SU-DHL-6 (cell line): ENCODE results near the gene FBXL16.

Source experiments
- H2AFZ ChIP-seq: fragments of 200-600 bp; sonication (generic); 2 replicates; pipeline ENCODE4 v1.6.1; 2014; ENCODE audit warnings: low read depth, mild to moderate bottlenecking, moderate library complexity, mixed read lengths, antibody characterized with exemption, low read length; ENCODE audit not compliant: severe bottlenecking
- H3F3A ChIP-seq: fragments of 200-600 bp; shearing (Covaris generic); 2 replicates; pipeline ENCODE4 v1.6.0; 2016; ENCODE audit warnings: antibody characterized with exemption, mild to moderate bottlenecking; ENCODE audit not compliant: insufficient read depth
- H3K27ac ChIP-seq: fragments of 200-600 bp; sonication (generic); 2 replicates; pipeline ENCODE4 v1.5.1; 2016; ENCODE audit warnings: low read depth, mild to moderate bottlenecking, low read length, moderate library complexity, mixed read lengths
- H3K27me3 ChIP-seq: fragments of 200-600 bp; sonication (generic), shearing (Covaris generic); 2 replicates; pipeline ENCODE4 v1.6.0; 2014; ENCODE audit warnings: mild to moderate bottlenecking, low read length
- H3K36me3 ChIP-seq: fragments of 200-600 bp; sonication (generic); 2 replicates; pipeline ENCODE4 v1.6.1; 2014; ENCODE audit warnings: mild to moderate bottlenecking, low read length, mixed read lengths
- H3K4me2 ChIP-seq: fragments of 300-600, 200-600 bp; shearing (Covaris generic), sonication (generic); 2 replicates; pipeline ENCODE4 v1.6.0; 2014; ENCODE audit warnings: low read length, low read depth, mild to moderate bottlenecking; ENCODE audit not compliant: poor library complexity, severe bottlenecking
- H3K4me3 ChIP-seq: fragments of 200-600 bp; sonication (generic); 2 replicates; pipeline ENCODE4 v1.5.1; 2014; ENCODE audit warnings: antibody characterized with exemption, low read length, mild to moderate bottlenecking, mixed read lengths; ENCODE audit not compliant: insufficient read depth, poor library complexity, severe bottlenecking
- H3K79me2 ChIP-seq: fragments of 200-600 bp; sonication (generic); 2 replicates; pipeline ENCODE4 v1.6.1; 2014; ENCODE audit warnings: mild to moderate bottlenecking, low read length, moderate library complexity; ENCODE audit not compliant: insufficient read depth
- H3K9ac ChIP-seq: fragments of 200-600 bp; sonication (generic); 2 replicates; pipeline ENCODE4 v1.7.0; 2014; ENCODE audit warnings: mild to moderate bottlenecking, low read length
- H3K9me2 ChIP-seq: fragments of 200-600 bp; sonication (generic); replicated peaks from 2 replicates; pipeline ENCODE4 v1.6.1; 2014; ENCODE audit warnings: low read length; ENCODE audit not compliant: insufficient read depth
- H3K9me3 ChIP-seq: fragments of 200-600 bp; sonication (generic); 2 replicates; pipeline ENCODE4 v1.6.1; 2014; ENCODE audit warnings: low read length, mixed read lengths; ENCODE audit not compliant: insufficient read depth
- H4K20me1 ChIP-seq: fragments of 200-600 bp; sonication (generic); 2 replicates; pipeline ENCODE4 v1.6.1; 2014; ENCODE audit warnings: low read depth, mild to moderate bottlenecking, antibody characterized with exemption, low read length, moderate library complexity, mixed read lengths
- EZH2phosphoT487 ChIP-seq: fragments of 200-600 bp; sonication (generic), shearing (Covaris generic); conservative IDR thresholded peaks from 2 replicates; pipeline ENCODE4 v1.6.1; 2018; ENCODE audit warnings: mild to moderate bottlenecking, antibody characterized with exemption, low read length, moderate library complexity, mixed read lengths
- TF ChIP-seq, protein P1 (sequence below): fragments of 200-600 bp; sonication (generic); IDR thresholded peaks from one replicate; pipeline ENCODE4 v1.5.1; 2017; ENCODE audit warnings: antibody characterized with exemption, mild to moderate bottlenecking, low read length, moderate library complexity; ENCODE audit not compliant: insufficient read depth, poor library complexity, severe bottlenecking

FBXL16 gene

DNA sequence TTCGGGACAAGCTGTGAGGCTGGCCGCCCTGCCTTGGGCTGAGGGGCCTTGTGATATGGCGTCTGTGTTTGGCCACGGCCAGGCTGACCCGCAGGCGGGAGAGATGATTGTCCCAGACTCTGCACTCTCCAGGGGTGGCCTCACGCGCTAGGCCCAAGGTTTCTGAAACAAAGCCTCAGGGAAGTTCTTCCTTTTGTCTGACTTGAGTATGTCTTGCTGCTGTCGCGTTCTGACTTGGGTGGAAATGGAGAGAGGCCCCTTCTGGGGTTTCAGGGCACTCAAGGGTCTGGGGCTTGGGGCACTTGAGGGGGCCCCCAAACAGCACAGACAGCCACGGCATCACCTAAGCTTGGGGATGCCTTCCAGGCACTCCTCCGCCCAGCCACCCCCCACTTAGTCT, 5.5 kb upstream of the FBXL16 start:
- H3K27ac ChIP-seq: no peak overlapping the region
- no peaks in the 10 kb centered on the region for H3K9me3 ChIP-seq
- no peaks in the 10 kb centered on the region for H3K9me2 ChIP-seq
- H3K9ac ChIP-seq: no peak overlapping the region
- no peaks in the 10 kb centered on the region for H3K36me3 ChIP-seq
- H3K27me3 ChIP-seq: no peaks in the 10 kb centered on the region
- TF ChIP-seq EZH2phosphoT487: no peak
- TF ChIP-seq, protein P1, sequence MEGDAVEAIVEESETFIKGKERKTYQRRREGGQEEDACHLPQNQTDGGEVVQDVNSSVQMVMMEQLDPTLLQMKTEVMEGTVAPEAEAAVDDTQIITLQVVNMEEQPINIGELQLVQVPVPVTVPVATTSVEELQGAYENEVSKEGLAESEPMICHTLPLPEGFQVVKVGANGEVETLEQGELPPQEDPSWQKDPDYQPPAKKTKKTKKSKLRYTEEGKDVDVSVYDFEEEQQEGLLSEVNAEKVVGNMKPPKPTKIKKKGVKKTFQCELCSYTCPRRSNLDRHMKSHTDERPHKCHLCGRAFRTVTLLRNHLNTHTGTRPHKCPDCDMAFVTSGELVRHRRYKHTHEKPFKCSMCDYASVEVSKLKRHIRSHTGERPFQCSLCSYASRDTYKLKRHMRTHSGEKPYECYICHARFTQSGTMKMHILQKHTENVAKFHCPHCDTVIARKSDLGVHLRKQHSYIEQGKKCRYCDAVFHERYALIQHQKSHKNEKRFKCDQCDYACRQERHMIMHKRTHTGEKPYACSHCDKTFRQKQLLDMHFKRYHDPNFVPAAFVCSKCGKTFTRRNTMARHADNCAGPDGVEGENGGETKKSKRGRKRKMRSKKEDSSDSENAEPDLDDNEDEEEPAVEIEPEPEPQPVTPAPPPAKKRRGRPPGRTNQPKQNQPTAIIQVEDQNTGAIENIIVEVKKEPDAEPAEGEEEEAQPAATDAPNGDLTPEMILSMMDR: no peak
- H2AFZ ChIP-seq: no peak overlapping the region
- no peak overlapping the region for H3K4me2 ChIP-seq
- no peak overlapping the region for H3K4me3 ChIP-seq
- no peaks in the 10 kb centered on the region for H3F3A ChIP-seq
- no peaks in the 10 kb centered on the region for H3K79me2 ChIP-seq
- H4K20me1 ChIP-seq: no peaks in the 10 kb centered on the region

DNA sequence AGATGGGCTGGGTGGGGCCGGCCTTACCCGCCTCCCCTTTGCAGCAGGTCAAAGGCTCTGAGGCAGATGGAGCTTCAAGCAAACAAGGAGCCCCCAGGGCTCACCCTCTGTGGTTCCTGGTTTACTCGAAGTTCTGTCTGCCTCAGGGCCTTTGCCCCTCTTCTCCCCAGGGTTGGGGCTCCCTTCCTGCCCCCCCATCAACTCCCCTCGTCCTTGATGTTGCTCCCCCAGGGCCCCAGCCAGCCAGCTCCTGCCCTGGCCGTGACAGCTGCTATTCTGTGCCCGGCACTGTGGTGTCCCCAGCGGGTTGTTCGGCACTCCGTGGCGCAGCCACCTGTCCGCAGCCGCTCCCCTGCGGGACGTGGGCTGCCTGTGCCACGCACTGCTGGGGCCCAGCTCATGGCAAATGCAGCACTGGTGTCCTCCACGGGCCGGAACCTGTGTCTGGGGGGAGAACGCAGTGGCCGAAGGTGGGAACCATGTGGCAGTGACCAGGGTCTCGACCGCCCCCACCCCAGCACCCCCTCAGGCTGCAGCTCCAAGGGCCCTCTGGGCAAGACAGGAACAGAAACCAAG, 5.0 kb upstream of the FBXL16 start:
- no peak overlapping the region for H3K27ac ChIP-seq
- H3K79me2 ChIP-seq: no peaks in the 10 kb centered on the region
- H3K4me2 ChIP-seq: no peak overlapping the region
- H2AFZ ChIP-seq: no peak overlapping the region
- H3K36me3 ChIP-seq: no peaks in the 10 kb centered on the region
- no peaks in the 10 kb centered on the region for H3K9me2 ChIP-seq
- no peak overlapping the region for H3K9ac ChIP-seq
- no peaks in the 10 kb centered on the region for H3K9me3 ChIP-seq
- H4K20me1 ChIP-seq: no peaks in the 10 kb centered on the region
- H3K4me3 ChIP-seq: no peak overlapping the region
- TF ChIP-seq, protein P1: no peak
- no peak for TF ChIP-seq EZH2phosphoT487
- no peaks in the 10 kb centered on the region for H3K27me3 ChIP-seq
- H3F3A ChIP-seq: no peaks in the 10 kb centered on the region

DNA sequence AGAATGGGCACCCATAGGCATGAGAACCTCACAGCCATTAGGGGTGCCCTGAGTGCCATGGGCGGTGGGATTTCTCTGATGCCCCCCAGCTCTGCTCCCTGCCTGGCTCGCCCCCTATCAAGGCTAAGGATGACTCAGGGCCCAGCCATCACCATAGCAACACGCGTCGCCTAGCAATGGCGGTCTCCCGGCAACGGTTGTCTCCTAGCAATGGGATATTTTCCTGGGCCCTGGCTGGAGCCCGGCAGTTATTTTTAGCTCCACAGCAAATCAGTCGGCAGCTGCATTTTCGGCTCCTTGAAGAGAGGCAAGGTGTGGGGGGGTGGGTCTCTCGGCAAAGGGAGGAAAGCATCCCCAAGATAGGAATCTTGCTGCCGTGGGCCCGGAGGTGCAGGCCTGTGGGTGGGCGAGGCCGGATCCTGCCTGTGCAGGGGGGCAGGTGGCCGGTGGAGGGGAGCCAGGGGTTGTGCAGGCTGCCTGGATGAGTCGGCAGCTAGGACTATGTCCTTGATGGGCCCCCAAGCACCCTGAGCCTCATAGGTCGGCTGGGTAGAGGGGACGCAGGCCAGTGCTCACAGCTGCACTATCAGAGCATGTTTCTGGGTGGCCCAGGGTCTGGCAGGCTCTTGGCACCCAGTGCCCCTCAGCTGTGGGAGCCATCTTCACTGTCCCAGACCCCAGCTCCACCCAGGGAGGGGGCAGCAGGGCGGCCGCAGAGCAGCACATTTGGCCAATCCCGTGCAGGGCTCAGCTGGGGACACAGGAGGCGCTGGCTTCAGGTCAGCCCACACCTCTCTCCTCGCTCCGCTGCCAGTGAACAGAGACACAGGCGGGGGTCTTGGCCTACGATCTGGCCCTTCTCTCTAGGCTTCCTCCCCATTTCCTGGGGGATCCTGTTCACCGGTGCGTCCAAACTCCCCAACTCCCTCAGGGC, 4.2 kb upstream of the FBXL16 start:
- H3K79me2 ChIP-seq: no peaks in the 10 kb centered on the region
- no peak overlapping the region for H3K4me3 ChIP-seq
- H3K9ac ChIP-seq: no peak overlapping the region
- no peaks in the 10 kb centered on the region for H3K27me3 ChIP-seq
- TF ChIP-seq, protein P1: no peak
- TF ChIP-seq EZH2phosphoT487: no peak
- no peaks in the 10 kb centered on the region for H3F3A ChIP-seq
- H3K36me3 ChIP-seq: no peaks in the 10 kb centered on the region
- H2AFZ ChIP-seq: no peak overlapping the region
- no peaks in the 10 kb centered on the region for H3K9me2 ChIP-seq
- H3K9me3 ChIP-seq: no peaks in the 10 kb centered on the region
- H4K20me1 ChIP-seq: no peaks in the 10 kb centered on the region
- no peak overlapping the region for H3K4me2 ChIP-seq
- H3K27ac ChIP-seq: no peak overlapping the region
